ENCODE measurements around the gene NUTM2A.
"Not testable (repeated sequence)": the region's sequence is repeated elsewhere in the genome, so short reads cannot be mapped to it uniquely, and the experiment has no call there.

The NUTM2A gene

GRCh38 chr10:87247335-87247734 is 22.1 kb downstream of the NUTM2A start:
- DNase-seq (ENCODE audit: low spot score), result not testable (repeated sequence)

- not testable (repeated sequence) for DNase-seq (ENCODE audit: low spot score)
Measured at GRCh38 chr10:87248818-87249353, 23.6 kb downstream of the NUTM2A start.

- DNase-seq (ENCODE audit: low spot score), result not testable (repeated sequence)
Measured at GRCh38 chr10:87280749-87281392, 55.6 kb downstream of the NUTM2A start.
